ENCODE data around the gene SLC4A1.
"Not testable (repeated sequence)": the region's sequence is repeated elsewhere in the genome, so short reads cannot be mapped to it uniquely, and the experiment has no call there.

Gene SLC4A1

GRCh38 chr17:44253006-44253405 is 14.9 kb downstream of the SLC4A1 start:
- ATAC-seq (no peak), DNase-seq (no peak)
- Mint-ChIP-seq H3K9me3 (no peaks in the 10 kb centered on the region), H3K4me3 (no peak overlapping the region), H3K27me3 (no peaks in the 10 kb centered on the region), H3K4me1 (peaks cover 23% of the 10 kb centered on the region), H3K27ac (no peak overlapping the region)

- DNase-seq (no peak), ATAC-seq (no peak)
- Mint-ChIP-seq H3K27ac (no peak overlapping the region), H3K9me3 (no peaks in the 10 kb centered on the region), H3K4me3 (no peak overlapping the region), H3K27me3 (no peaks in the 10 kb centered on the region), H3K4me1 (peaks cover 42% of the 10 kb centered on the region)
Observed at GRCh38 chr17:44251062-44251461, 16.9 kb downstream of the SLC4A1 start.

- DNase-seq (no peak), ATAC-seq (no peak)
- Mint-ChIP-seq H3K4me3 (no peak overlapping the region), H3K27me3 (no peaks in the 10 kb centered on the region), H3K27ac (no peak overlapping the region), H3K9me3 (no peaks in the 10 kb centered on the region), H3K4me1 (peaks cover 56% of the 10 kb centered on the region)
Observed at GRCh38 chr17:44249501-44250246, 18.3 kb downstream of the SLC4A1 start.

GRCh38 chr17:44247876-44248736 is 19.8 kb downstream of the SLC4A1 start:
- H3K4me3 Mint-ChIP-seq: peak overlapping the region in 1 of 2 donors; percentile 25
- no peaks in the 10 kb centered on the region for H3K9me3 Mint-ChIP-seq
- DNase-seq (no peak), ATAC-seq (no peak)
- H3K27me3 Mint-ChIP-seq: no peaks in the 10 kb centered on the region
- H3K27ac Mint-ChIP-seq: peak overlapping the region; percentile 57 to 89
- H3K4me1 Mint-ChIP-seq: peaks cover 56% of the 10 kb centered on the region

GRCh38 chr17:44247440-44247841 is 20.5 kb downstream of the SLC4A1 start:
- Mint-ChIP-seq H3K9me3 (no peaks in the 10 kb centered on the region), H3K4me1 (peaks cover 56% of the 10 kb centered on the region), H3K27ac (peak overlapping the region in 1 of 2 donors; percentile 89), H3K27me3 (no peaks in the 10 kb centered on the region), H3K4me3 (peak overlapping the region in 1 of 2 donors; percentile 25)
- no peak for ATAC-seq
- DNase-seq: no peak

- ATAC-seq (no peak), DNase-seq (no peak)
- H3K9me3 Mint-ChIP-seq: no peaks in the 10 kb centered on the region
- no peaks in the 10 kb centered on the region for H3K27me3 Mint-ChIP-seq
- H3K4me1 Mint-ChIP-seq: peaks cover 20% of the 10 kb centered on the region
- no peak overlapping the region for H3K4me3 Mint-ChIP-seq
- H3K27ac Mint-ChIP-seq: no peak overlapping the region
Observed at GRCh38 chr17:44241106-44241624, 26.8 kb downstream of the SLC4A1 start.

GRCh38 chr17:44237886-44238285 is 30.0 kb downstream of the SLC4A1 start:
- peaks cover 21% of the 10 kb centered on the region for H3K4me1 Mint-ChIP-seq
- not testable (repeated sequence) for H3K27me3 Mint-ChIP-seq, ATAC-seq, H3K9me3 Mint-ChIP-seq, H3K27ac Mint-ChIP-seq, H3K4me3 Mint-ChIP-seq, DNase-seq

- Mint-ChIP-seq H3K9me3 (no peaks in the 10 kb centered on the region), H3K27me3 (no peaks in the 10 kb centered on the region), H3K4me3 (no peak overlapping the region), H3K4me1 (peaks cover 21% of the 10 kb centered on the region), H3K27ac (no peak overlapping the region)
- ATAC-seq (no peak), DNase-seq (no peak)
Observed at GRCh38 chr17:44236444-44236991, 31.4 kb downstream of the SLC4A1 start.

- DNase-seq: no peak
- no peak for ATAC-seq
- peak overlapping the region in 1 of 2 donors; percentile 1 for H3K27ac Mint-ChIP-seq
- H3K9me3 Mint-ChIP-seq: no peaks in the 10 kb centered on the region
- no peak overlapping the region for H3K4me3 Mint-ChIP-seq
- H3K27me3 Mint-ChIP-seq: no peaks in the 10 kb centered on the region
- peaks cover 21% of the 10 kb centered on the region for H3K4me1 Mint-ChIP-seq
Observed at GRCh38 chr17:44235583-44235936, 32.4 kb downstream of the SLC4A1 start.

- peak overlapping the region in 1 of 2 donors; percentile 63 for H3K27ac Mint-ChIP-seq
- ATAC-seq: no peak
Observed at GRCh38 chr17:44233582-44233981, 34.4 kb downstream of the SLC4A1 start.

GRCh38 chr17:44232061-44232460 is 35.9 kb downstream of the SLC4A1 start:
- ATAC-seq: no peak
- no peak overlapping the region for H3K27ac Mint-ChIP-seq
- H3K4me3 Mint-ChIP-seq: no peak overlapping the region
- peaks cover 21% of the 10 kb centered on the region for H3K4me1 Mint-ChIP-seq
- H3K27me3 Mint-ChIP-seq: no peaks in the 10 kb centered on the region
- DNase-seq: no peak
- no peaks in the 10 kb centered on the region for H3K9me3 Mint-ChIP-seq

More at GRCh38 chr17:44233582-44233981, 34.4 kb downstream of the SLC4A1 start:
- no peaks in the 10 kb centered on the region for H3K27me3 Mint-ChIP-seq
- H3K9me3 Mint-ChIP-seq: no peaks in the 10 kb centered on the region
- DNase-seq: no peak
- H3K4me1 Mint-ChIP-seq: peaks cover 21% of the 10 kb centered on the region
- H3K4me3 Mint-ChIP-seq: no peak overlapping the region

- H3K4me1 Mint-ChIP-seq: peaks cover 5% of the 10 kb centered on the region
- DNase-seq (no peak), ATAC-seq (no peak)
- H3K9me3 Mint-ChIP-seq: no peaks in the 10 kb centered on the region
- no peaks in the 10 kb centered on the region for H3K27me3 Mint-ChIP-seq
- H3K4me3 Mint-ChIP-seq: no peak overlapping the region
- H3K27ac Mint-ChIP-seq: no peak overlapping the region
Observed at GRCh38 chr17:44230140-44230539, 37.8 kb downstream of the SLC4A1 start.

GRCh38 chr17:44229090-44229489 is 38.8 kb downstream of the SLC4A1 start:
- H3K27me3 Mint-ChIP-seq: no peaks in the 10 kb centered on the region
- H3K4me3 Mint-ChIP-seq: no peak overlapping the region
- H3K27ac Mint-ChIP-seq: no peak overlapping the region
- DNase-seq (no peak), ATAC-seq (no peak)
- no peaks in the 10 kb centered on the region for H3K4me1 Mint-ChIP-seq
- no peaks in the 10 kb centered on the region for H3K9me3 Mint-ChIP-seq

GRCh38 chr17:44223541-44224071 is 44.3 kb downstream of the SLC4A1 start:
- Mint-ChIP-seq H3K9me3 (no peaks in the 10 kb centered on the region), H3K4me1 (peaks cover 8% of the 10 kb centered on the region), H3K27me3 (no peaks in the 10 kb centered on the region), H3K4me3 (no peak overlapping the region), H3K27ac (no peak overlapping the region)
- DNase-seq: no peak
- no peak for ATAC-seq

GRCh38 chr17:44222112-44222869 is 45.6 kb downstream of the SLC4A1 start:
- H3K9me3 Mint-ChIP-seq: no peaks in the 10 kb centered on the region
- H3K27me3 Mint-ChIP-seq: no peaks in the 10 kb centered on the region
- H3K4me1 Mint-ChIP-seq: peaks cover 14% of the 10 kb centered on the region
- peak overlapping the region; percentile 81 to 90 for H3K27ac Mint-ChIP-seq
- ATAC-seq: no peak
- peak; percentile 45 to 59 for DNase-seq
- peak overlapping the region; percentile 91 to 93 for H3K4me3 Mint-ChIP-seq
